Endometrial microvascular endothelial cells (primary cell): ENCODE results near the gene RASAL2. TPM values are rescaled to one million over a fixed set of nuclear protein-coding genes. Genes with fewer than 3 reads are reported as not detected.
"Not testable (repeated sequence)": the region's sequence is repeated elsewhere in the genome, so short reads cannot be mapped to it uniquely, and the experiment has no call there.

Source experiments
- in situ Hi-C: cut with HindIII; loops from 2 replicates; pipeline ENCODE4 v1.10.0; 2017; ENCODE audit warnings: low sequenced_read_pairs, low pct_unique_long_range_greater_than_20kb; ENCODE audit errors: inconsistent ontology term
- total RNA-seq: library from RNA; depleted of rRNA; stranded (reverse); fragments of >200 nt; gene quantifications from one replicate; pipeline ENCODE4 v1.2.3, GENCODE V29; 2015; ENCODE audit errors: inconsistent ontology term

RASAL2 gene
- total RNA-seq, 1 donor from 2014 or later, result 11.8 TPM

DNA sequence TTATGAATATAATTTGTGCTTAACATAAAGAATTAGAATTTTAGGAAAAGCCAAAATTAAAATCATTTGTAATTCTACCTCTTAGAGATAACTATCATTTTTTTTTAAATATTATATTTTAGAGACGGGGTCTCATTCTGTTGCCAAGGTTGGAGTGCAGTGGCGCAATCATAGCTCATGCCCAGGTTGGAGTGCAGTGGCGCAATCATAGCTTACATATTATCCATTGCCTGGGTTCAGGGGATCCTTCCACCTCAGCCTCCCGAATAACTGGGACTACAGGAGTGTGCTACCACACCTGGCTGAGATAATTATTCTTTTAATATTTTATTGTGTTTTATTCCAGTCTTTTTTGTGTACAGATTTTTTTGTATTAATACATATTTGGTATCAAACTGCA, 8.3 kb downstream of the RASAL2 start:
- in situ Hi-C loops, result no loop called here

DNA sequence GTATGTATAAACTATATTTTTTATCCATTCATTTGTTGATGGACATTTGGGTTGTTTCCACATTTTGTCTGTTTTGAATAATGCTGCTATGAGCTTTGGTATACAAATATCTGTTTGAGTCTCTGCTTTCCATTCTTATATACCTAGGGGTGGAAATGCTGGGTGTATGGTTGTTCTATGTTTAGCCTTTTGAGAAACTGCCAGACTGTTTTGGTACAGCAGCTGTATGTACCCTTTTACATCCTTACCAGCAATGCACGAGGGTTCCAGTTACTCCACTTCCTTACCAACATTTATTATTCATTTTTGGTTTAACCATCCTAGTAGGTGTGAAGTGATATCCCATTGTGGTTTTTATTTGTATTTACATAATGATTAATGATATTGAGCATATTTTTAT, 13.9 kb downstream of the RASAL2 start:
- in situ Hi-C loops, result no loop called here

DNA sequence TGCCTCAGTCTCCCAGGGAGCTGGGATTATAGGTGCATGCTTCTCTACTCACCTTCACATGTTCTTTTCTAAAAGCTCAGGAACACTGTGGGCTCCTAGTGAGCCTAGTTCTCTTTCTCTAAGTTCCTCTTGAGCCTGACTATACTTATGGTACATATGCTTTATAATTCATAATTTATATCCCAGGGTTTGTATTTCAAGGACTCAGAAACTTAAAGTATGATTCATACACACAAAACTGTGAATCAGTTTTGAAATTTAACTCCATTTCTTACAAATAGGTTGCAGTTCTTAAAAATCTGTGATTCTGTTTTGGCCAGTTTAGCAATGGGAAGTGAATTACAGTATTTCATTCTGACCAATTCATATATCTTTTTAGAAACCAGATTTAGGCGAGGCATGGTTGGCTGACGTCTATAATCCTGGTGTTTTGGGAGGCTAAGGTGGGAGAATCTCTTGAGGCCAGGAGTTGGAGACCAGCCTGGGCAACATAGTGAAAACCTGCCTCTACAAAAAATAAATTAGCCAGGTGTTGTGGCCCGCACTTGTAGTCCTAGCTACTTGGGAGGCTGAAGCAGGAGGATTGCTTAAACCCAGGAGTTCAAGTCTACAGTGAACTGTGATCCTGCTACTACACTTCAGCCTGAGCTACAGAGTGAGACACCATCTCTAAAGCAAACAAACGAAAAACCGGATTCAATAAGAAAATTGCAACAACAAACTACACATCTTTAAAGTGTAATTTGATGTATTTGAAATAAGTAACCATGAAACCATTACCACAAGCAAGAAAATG, 15.6 kb downstream of the RASAL2 start:
- in situ Hi-C loops, result no loop called here

DNA sequence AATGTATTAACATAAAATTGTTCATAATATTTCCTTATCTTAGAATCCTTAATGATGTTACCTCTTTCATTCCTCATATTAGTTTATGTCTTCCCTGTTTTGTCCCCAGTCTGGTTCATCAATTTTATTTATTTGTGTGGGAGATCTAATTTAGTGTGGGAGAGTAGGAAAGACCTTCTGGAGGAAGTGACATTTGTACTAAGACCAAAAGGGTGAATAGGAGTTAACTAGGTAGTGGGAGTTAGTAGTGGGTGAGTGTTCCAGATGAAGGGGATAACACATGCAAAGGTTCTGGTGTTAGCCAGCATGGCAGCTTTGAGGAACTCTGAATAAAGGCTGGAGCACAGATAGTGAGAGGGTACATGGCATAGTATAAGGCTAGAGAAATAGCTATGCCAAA, 21.4 kb downstream of the RASAL2 start:
- in situ Hi-C loops, result no loop called here

- in situ Hi-C loops, result no loop called here
Measured at GRCh38 chr1:178118524-178118923, 24.6 kb downstream of the RASAL2 start.

DNA sequence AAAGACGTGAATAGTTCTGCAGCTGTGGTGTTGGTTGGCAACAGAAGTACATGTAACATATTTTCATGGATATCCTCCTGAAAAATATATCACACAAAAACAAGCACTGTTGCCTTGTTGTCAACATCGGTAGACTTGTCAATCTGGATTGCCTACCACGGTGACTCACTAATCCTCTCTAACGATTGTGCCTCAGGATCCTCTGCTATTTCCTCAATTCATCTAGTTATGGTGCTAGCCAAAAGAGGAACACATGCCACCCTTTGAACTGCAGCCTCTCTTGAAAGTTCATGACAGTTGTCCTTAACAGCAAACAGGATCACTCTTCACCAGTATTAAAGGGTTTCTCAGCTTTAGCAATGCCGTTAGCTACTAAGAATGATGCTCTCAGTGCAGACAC, 25.7 kb downstream of the RASAL2 start:
- in situ Hi-C loops, result no loop called here

- in situ Hi-C loops, result no loop called here
Measured at GRCh38 chr1:178120088-178120487, 26.2 kb downstream of the RASAL2 start.

DNA sequence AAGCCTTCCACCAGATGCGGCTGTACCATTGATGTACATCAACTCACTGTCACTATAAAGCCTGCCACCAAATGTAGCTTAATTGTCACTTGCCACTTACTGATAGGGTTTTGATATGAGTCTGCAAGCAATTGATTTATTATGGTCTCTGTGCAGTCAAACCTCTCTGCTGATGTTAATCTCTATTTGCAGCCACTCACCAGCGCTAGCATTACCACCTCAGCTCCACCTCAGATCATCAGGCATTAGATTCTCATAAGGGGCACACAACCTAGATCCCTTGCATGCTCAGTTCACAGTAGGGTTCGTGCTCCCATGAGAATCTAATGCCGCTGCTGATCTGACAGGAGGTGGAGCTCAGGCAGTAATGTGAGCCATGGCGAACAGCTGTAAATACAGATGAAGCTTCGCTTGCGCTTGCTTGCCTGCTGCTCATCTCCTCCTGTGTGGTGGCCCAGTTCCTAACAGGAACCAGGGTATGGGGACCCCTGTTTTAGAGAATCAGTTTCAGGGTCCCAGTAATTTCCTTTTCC, 26.7 kb downstream of the RASAL2 start:
- in situ Hi-C loops, result not testable (repeated sequence)

DNA sequence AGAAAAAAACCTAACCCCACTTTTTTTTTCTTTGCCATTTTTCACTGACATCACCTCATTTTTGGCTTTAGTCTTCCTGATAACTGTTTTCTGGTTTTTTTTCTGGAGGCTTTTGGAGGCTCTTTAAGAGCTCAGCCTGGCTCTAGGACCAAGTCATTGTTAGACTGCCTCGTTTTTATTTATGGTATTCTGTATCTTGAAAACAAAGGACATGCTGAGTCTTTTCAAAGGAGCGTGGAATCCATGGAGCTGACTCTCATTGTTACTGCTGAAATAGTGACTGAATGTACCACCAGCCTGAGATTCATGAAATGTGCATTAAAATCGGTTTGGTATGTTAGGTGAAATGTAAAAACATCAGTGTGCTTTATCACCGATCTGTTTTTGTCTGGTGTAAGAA, 28.0 kb downstream of the RASAL2 start:
- in situ Hi-C loops, result no loop called here

GRCh38 chr1:178122283-178122682, 28.4 kb downstream of the RASAL2 start:
- in situ Hi-C loops, result no loop called here

GRCh38 chr1:178124115-178124514, 30.2 kb downstream of the RASAL2 start:
- in situ Hi-C loops, result no loop called here

DNA sequence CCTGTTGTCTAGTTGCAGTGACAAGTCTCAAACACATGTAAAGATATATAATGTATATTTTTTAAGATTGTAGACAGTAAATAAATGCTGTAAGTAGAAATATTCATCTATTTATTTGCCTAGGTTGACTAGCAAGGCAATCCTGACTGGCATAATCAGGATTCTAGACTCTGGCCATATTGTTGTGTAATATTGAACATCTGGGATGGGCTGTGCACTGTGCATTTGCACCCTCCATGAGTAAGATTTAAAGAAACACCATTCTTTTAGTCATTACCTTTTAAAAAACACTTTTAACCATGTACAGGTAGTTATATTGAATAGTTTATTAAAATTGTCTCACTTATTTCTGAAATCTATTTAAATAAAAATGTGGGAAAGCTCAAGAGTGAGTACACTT, 32.4 kb downstream of the RASAL2 start:
- in situ Hi-C loops, result no loop called here

DNA sequence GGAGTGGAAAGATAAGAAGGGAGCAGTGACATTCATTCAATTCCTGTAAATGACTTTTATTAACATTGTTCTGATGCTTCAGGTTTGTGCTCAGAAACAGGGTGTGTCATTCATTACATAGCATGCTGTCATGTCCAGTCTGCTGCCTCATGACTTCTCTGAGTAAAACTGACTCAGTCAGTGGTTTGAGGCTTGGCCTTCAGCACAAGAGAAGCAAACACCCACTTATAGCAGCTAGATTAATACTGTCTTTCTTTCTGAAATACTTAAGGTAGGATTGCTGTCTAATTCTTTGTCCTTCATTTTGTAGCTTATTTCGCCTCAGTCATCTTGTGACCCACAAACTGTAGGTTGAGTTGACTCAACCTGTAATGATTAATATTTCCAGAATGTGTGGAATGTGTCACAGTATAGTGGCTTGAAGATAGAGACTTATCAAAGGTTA, 32.9 kb downstream of the RASAL2 start:
- in situ Hi-C loops, result no loop called here

GRCh38 chr1:178127482-178128191, 33.7 kb downstream of the RASAL2 start:
- in situ Hi-C loops, result no loop called here

- in situ Hi-C loops, result no loop called here
Measured at GRCh38 chr1:178133239-178133989, 39.5 kb downstream of the RASAL2 start.

GRCh38 chr1:178134061-178134460, 40.2 kb downstream of the RASAL2 start:
- in situ Hi-C loops, result no loop called here

- in situ Hi-C loops, result no loop called here
Measured at GRCh38 chr1:178137238-178137637, 43.3 kb downstream of the RASAL2 start.

DNA sequence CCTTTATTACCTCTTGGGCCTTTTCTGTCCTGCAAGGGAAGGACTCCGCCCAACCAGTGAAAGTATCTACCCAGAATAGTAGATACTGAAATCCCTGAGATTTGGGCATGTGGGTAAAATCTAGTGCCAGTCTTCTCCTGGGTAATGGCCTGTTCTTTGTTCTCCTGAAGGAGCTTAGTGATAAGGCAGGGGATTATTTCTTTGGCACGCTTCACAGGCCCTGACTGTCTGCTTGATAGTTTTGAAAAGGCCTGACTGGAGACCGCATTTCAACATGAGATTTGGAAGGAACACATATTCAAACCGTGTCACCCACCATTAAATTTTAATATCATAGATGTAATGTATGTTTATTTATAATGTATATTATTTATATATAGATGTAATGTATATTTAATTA, 48.9 kb downstream of the RASAL2 start:
- in situ Hi-C loops, result no loop called here
